ENCODE measurements around the gene RHBDD3. TPM values are rescaled to one million over a fixed set of nuclear protein-coding genes. Genes with fewer than 3 reads are reported as not detected.

The RHBDD3 gene
- total RNA-seq, 1 donor from 2014 or later = 14.3 TPM

DNA sequence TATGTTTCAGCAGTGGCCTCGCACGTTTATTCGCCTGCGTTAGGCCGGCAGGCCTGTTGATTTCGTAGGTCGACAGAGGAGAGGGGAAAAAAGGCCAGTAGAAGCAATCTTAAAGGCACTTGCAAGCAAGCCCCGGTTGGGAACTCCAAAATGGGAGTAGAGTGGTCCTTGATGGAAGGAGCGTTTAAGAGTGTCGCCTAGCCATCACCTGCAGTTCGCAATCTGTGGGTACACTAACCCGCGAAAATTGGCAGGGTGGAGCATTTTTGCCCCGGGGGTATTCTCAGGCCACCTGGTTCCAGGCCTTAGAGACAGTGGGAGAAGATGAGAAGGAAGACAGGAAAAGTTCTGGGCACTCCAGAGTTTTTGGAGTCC, 1.4 kb upstream of the RHBDD3 start:
- no peak for DNase-seq

DNA sequence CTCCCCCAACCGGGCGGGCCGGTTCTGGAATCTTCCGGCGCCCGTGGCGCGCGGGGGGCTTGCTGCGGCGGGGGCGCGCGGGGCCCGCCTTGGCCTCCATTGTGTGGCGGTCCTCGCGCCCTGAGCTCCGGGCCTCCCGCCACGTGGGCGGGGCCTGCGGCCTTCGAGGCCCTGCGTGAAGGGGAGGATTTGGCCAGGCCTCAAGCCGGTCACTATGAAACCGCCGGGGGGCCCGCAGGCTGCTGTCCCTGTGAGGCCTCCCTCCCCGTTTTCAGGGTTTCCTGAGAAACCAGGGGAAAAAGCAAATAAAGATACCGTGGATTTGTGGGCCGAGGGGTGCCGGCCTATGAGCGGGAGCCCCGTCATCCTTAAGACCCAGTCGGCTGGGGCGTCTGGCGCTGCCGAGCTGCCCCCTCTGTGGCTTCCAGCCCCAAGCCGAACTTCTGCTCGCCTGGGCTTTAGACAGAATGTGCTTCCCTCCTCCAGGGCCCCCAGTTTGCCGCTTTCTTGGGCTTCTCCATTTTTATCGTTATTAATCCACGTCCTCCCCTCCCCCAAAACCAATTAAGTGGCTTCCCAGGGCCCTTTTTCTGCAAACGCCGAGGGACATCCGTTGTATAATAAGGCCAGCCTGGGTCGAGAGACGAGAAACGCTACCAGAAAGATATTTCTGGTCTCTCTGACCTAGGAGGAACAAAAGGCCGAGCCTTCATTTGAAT, 889 bp upstream of the RHBDD3 start:
- DNase-seq = peak; percentile 45

DNA sequence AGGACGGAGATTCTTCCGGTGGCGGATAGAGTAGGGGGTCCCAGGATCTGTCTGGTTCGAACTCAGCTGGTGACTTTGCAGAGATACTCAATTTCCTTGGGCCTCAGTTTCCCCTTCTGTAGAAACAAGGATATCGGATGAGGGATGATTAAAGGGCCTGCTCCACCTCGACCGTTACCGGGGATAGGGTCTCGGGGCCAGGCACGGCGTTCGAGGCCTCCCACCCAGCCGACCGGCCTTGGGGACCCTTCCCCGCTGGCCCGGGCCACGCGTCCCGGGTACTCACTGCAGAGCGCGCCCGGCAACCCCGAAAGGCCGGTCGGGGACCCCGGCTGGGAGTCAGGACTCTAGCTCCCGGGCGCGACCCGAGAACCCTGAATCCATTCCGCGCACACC, 321 bp downstream of the RHBDD3 start:
- DNase-seq = no peak

DNA sequence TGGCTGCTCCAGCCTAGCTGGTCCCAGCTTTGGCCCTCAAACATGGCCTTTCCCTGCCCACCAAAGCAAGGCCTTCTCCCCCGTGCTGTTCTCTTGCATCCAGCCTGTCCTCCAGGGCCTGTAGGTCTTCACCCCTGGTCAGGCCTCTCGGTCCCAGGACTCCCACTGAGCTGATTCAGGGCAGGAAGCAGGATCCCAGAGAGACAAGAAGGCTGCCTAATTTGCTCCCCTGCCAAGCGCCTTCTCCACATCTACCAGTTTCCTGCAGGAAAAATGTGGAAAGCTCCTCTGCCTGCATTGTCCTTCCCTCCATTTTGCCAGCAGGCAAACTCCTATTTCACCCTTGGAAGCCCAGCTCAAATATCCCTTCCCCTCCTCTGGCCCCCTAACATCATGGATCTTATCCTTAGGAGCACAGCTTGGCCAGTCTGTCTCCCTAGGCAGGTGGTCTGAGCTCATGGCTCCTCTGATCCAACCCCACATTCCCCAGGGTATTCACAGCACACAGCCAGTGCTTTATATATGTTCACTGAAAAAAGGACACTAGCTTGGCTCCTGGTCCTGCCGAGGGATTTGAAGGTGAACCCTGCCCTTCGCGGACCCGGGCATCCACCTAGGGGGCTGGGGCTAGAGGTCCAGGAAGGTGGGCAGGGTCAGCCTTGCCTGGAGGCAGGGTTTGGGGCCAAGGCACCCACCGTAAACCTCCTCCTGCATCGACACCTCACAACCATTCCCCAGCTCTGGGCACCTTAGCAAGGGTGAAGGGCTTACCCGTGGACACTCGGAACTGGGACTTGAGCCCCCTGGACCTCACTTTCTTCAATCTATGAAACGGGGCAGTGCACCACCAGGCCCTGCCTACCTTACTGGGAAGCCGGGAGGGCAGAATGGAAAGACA, 968 bp downstream of the RHBDD3 start:
- DNase-seq = no peak

DNA sequence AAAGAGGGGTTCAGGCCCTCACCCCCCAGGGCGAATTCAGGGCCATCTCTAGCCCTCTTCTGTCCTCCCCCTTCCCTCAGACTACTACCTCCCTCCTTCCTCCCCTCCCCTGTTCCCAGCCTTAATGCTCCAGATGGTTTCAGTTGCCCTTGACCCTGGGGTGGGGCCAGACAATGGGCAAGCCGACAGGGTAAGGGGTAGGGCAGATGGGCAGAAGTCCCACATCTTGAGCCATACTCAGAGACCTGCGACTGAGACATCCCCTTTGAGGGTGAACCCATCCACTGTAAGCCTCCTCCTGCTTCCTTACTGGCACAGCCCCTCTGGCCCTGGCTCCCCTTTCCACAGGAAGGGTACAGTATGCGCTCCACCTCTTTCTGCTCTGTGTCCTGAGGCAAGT, 1.9 kb downstream of the RHBDD3 start:
- no peak for DNase-seq

DNA sequence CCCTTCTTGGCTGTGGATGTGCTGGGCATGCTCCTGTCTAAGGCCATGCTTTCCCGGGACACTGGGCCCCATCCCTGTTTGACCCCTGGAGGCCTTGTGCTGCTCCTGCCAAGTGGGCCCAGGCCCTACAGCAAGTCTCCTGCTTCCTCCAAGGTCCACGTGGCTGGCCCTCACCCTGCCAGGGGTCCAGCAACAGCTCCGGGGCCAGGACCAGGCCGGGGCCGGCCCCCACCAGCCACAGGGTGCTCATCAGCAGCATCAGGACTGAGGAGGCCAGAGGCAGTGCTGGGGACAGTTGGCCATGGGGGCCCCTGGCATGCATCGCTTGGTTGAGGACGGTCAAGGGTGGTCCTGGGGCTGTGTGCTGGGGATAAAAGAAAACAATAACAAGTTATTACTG, 2.5 kb downstream of the RHBDD3 start:
- no peak for DNase-seq

DNA sequence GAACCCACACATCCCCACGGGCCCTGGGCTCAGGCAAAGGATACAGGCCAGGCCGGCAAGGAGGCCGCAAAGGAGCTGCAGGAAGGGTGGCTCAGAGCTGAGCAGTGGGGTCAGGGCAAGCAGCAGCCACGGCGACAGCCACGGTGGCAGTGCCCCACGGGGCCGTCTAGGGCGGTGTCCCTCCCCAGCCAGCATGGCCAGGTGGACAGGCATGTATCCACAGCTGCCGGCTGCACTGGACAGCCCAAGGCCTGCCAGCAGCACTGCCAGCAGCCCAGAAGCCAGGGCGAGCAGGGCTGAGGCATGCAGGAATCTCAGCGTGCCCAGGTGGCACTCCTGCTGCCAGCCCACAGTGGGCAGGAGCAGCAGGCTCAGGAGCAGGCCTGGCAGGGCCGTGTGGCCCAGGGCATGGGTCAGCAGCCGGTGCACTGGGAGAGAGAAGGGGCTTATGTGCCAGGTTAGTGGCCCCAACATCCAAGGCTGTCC, 3.9 kb downstream of the RHBDD3 start:
- DNase-seq = no peak

DNA sequence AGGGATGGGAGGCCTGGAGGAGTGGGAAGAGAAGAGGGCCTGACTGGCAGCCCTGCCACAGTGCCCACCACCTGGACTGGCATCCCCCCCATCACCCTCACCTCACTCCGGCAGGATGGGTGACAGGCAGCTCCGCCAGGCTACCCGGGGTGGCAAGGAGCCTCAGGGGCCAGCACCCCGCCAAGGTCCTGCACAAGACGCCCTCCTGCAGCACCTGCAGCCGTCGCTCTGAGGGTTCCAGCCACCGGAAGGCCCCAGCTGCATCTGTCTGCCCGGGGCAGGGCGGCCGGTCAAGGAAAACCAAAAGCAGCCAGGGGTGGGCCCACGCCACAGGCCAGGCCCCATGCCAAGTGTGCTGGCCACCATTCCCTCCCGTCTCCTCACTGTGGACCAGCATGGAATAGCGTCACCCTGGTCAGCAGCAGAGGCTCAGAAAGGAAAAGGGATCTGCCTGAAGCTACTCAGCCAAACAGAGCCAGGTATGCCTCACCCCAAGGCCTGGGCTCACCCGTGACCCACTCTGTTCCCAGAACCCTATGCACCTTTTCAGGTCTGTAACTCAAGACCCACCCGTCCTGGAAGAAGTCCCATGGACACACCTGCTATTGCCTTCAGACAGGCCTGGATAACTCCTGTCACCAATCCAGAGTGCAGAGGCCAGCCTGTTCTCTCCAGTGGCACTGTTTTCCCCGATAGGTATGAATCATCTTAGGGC, 7.0 kb downstream of the RHBDD3 start:
- DNase-seq = no peak

DNA sequence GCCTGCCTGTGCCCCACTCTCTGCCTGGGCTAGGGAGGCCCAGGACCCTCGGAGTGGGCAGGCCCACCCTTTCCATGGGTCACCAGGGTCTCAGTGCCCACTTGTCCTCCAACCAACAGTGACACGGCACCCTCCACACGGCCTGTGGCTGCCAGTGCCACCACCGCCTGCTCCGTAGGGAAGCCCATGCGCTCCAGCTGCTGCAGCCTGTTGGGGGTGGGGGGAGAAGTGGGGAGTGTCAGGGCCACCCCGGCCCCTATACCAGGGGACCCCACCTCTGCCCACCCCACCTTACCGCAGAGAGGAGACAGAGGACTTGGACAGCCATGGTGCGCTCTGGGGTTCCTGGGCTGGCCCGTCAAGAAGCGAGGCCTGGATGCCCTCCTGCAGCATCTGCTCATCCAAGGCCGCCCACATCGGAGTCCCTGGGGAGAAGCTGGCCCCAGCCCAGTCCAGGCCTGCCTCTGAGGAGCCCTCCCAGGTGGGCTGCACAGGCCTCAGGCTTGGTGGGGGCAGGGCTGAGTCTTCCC, 7.7 kb downstream of the RHBDD3 start:
- DNase-seq = no peak

DNA sequence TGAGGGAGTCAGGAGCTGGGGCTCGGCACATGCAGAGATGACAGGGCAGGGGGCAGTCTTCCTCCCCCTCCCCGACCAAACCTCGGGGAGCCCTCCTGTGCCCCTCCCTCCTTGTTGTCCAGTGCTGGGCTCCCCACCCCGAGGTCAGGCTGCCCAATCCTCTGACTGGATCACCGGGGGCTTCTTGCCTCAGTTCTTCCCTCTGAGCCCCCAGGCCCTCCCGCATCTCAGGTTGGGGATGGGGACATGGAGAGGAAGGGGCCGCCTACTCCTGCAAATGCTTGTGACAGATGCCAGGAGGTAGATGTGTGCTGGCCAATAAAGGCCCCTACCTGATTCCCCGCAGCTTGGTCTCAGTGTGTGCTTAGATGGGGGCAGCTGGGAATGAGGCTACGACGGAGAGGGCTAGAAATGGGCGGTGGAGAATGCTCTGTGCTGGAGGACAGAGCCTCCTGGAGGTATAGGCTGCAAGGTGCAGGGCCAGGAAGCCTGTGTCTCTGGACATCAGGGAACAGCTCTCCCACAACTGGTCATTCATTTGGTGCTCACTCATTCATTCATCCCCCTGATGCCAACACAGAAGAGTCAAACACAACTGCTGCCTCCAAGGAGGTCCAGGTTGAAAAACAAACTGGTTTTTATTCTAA, 8.4 kb downstream of the RHBDD3 start:
- DNase-seq = no peak

DNA sequence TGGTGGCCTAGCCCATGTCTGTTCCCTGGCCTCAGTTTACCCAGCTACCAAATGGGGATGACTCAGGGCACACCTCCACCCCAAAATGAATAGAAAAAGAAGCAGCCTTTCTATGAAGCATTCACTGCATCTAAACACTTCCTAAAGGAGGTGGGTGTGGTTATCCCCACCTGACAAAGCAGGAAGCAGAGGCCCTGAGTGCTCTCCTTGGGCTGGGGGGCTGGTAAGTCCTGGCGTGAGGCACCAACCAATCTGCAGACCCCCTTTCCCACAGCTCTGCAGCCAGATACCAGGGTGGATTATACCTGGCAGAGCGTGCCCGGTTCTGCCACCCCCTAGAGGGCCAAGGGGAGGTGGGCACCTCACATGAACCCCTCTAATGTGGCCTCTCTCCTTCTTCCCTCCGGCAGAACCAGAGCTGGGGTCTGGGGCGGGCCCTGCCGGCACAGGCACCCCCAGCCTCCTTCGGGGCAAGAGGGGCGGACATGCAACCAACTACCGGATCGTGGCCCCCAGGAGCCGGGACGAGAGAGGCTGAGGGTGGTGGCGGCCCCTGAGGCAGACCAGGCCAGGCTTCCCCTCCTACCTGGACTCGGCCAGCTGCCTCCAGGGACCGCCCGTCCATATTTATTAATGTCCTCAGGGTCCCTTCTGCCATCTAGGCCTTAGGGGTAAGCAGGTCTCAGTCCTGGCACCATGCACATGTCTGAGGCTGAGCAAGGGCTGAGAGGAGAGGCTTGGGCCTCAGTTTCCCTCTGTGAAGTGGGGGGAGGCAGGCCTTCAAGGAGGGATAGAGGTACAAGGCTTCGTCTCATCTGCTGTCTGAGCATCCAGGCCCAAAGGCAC, 9.2 kb downstream of the RHBDD3 start:
- DNase-seq = no peak

DNA sequence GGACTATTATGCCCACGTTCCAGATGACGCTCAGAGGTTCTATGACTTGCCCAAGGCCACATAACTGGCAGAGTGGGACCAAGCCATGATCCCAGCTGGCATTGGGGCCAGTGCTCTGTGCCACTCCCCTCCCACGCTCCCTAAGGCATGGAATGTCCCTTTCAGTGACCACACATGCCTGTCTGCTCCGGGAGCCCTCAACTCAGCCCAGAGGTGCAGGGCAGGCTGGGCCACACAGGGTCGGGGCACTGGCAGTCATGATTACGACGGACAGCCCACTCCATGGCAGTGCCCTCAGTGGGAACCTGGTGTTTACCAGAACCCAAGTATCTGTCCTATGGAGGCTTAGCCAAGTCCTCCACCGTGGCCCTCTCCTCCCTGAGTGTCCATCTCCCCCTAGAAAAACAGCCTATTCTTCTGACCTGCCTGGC, 10.0 kb downstream of the RHBDD3 start:
- no peak for DNase-seq

DNA sequence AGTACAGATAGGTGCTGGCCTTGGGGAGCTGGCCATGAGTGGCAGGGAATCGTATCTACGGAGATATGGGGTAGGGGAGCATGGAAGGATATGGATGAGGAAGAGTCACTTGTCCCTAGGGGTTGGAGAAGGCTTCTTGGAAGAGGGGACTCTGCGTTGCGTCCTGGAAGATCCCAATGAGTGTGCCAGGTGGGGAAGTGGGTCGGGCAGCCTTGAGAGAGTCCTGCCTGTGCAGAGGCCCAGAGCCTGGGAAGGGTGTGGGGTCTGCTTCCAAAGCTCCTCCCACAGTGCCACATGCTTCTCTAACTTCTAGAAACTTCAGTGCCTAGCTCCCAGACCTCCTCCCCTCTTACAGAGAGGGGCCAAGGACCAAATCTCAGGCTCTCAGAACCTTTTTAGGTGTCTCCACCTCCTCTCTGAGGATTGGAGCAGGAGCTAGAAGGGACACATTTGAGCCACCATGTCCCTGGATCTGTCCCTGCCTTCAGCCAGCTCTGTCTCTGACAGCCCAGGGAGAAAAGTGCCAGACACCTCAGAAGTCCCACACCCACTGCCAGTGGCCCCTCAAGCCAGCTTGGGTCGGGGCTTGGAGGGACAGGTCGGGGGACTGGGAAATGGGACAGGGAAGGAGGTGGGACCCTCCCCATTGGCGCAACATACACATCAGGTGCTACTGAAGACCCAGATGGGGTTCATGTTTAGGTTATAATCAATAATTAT, 11.0 kb downstream of the RHBDD3 start:
- DNase-seq = no peak

DNA sequence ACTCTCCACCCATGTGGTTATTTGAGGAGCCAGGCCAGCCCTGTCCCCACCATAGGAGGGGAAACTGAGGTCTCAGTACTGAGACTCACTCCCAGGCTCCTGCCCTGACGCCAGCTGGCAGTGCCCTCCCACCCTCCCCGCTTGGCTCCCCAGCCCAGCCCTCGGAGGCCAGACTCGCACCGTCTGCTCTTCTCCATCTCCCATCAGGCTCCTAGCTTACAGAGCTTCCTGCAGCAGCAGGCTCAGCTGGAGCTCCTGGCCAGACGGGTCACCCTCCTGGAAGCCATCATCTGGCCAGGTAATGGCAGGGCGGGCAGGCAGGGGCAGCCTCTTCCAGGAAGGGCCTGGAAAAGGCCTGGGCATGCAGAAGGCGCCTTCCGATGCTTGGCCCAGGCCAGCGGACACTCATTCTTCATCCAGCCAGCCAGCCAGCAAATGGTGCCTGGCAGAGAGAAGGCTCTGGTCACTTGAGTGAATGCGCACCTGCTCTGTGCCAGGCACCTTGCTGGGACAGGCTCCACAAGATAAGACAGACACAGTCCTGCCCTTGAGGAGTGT, 12.6 kb downstream of the RHBDD3 start:
- no peak for DNase-seq

DNA sequence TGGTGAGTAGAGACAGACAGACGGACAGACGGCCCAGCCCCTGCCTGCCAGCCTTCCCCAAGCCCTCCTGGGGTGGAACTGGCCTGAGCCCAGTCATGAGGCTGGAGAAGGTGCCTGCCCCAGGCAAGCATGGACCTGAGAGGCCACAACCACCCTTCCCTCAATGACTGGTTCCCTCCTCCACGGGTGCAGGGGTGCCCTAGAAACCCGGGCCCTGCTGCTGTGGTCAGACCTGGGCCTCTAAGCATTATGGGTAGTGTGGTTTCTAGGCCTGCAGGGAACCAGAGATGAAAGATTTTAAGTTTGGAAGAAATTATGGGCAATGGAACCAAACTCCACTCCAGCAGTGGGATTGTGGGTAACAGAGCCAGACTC, 13.5 kb downstream of the RHBDD3 start:
- no peak for DNase-seq

DNA sequence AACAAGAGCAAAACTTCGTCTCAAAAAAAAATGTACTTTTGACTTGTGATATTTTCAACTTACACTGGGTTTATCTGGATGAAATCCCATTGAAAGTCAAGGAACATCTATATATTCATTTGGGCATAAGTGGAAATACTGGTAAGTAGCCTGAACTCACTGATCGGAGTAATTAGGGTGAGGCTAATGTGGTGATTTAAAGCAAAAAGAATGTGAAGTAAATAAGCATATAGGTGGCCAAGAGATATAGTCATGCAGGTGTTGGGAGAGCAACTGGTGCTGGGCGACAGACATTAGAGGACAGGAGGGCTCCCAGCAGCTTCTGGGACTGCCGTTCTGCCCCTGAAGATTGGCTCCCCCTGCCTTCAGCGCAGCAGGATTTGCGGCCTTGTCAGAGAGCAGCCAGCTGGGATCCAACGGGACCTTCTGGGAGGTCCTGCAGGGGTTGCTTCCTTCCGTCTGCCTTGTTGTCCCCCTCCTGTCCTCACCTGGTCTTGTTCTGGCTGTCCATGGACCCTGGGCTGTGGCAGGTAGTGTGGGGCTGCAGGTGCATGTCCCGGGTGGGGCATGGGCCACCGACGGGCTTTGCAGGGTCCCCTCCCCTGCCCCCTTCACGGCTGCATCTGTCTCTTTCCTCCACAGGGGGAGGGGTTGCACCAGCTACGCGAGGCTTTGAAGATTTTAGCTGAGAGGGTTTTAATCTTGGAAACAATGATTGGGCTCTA, 14.1 kb downstream of the RHBDD3 start:
- DNase-seq = no peak

DNA sequence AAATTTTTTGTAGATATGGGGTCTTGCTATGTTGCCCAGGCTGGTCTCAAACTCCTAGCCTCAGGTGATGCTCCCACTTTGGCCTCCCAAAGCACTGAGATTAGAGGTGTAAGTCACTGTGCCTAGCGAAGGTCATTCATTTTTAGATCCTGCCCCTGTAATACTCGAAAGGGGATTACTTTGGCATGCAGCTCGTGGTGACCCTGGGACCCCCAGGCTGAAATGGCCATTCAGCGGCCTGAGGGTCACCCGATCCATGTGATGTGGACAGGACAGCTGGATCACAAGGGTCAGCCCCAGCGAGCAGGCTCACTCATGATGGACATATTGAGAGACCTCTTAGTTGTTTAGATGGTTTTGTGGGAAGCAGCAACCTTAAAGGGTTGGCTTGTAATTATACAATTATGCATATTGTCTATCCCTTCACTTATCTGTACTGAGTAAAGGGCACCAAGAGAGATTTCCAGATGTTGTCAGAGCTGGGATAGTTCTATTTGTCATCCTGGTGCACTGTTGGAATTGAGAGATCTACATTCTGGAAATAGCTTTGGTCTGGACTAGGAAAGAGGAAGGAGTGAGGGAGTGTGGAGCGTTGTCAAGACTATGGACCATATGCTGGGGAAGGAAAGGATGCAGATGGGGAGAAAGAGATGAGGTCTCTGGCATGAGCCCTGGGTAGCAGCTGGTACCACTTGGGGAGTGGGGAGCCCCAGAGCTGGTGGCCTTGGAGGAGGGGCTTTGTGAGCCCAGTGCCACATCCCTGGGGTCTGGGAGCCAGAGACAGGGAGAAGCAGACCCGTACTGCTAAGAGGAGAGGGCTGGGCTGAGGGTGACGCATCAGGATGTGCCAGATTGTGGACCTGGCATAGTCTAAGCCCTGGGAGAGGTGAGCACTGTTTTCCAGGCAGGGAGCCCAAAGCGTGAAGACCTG, 15.5 kb downstream of the RHBDD3 start:
- DNase-seq = no peak

DNA sequence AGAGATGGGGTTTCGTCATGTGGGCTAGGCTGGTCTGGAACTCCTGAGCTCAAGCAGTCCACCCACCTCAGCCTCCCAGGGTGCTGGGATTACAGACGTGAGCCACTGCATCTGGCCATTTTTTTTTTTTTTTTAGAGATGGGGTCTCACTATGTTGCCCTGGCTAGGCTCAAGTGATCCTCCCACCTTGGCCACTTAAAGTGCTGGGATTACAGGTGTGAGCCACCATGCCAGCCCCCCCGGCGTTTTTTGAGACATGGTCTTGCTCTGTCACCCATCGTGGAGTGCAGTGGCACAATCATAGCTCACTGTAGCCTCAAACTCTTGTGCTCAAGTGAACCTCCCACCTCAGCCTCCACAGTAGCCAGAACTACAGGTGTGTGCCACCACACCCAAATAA, 16.5 kb downstream of the RHBDD3 start:
- DNase-seq = no peak
